HepG2 (cell line): Measurements from ENCODE around the gene TOP2B. TPM values are rescaled to one million over a fixed set of nuclear protein-coding genes. Genes with fewer than 3 reads are reported as not detected.
A peak's percentile ranks its signal among the peaks of the same experiment; 100 is the strongest.

ENCODE experiments used
- ATF4 ChIP-seq, 2 experiments: fragments of 450-650 bp in 1 of 2; sonication (generic) in 1 of 2; formaldehyde crosslinking; IDR thresholded peaks; 2 replicates each; pipeline versions ENCODE4 v1.5.0 to v1.8.0; 2020 to 2022; ENCODE audit warnings: mild to moderate bottlenecking in 1 of 2, missing genetic modification reagents in 1 of 2
- CENPT ChIP-seq: sonication (generic); formaldehyde crosslinking; IDR thresholded peaks from 2 replicates; pipeline ENCODE4 v1.8.0; 2022; ENCODE audit warnings: low read depth, mild to moderate bottlenecking, moderate library complexity, missing genetic modification reagents
- KIAA2018 ChIP-seq: sonication (generic); formaldehyde crosslinking; IDR thresholded peaks from 2 replicates; pipeline ENCODE4 v1.5.0; 2020; ENCODE audit warnings: mild to moderate bottlenecking, missing genetic modification reagents, borderline replicate concordance
- POLR2AphosphoS2 ChIP-seq: IDR thresholded peaks from 2 replicates; pipeline ENCODE4 v1.6.1; 2011; ENCODE audit warnings: low read depth, low read length, improper control_type of control experiment
- PREB ChIP-seq: sonication (generic); formaldehyde crosslinking; IDR thresholded peaks from 2 replicates; pipeline ENCODE4 v1.4.0; 2020; ENCODE audit warnings: missing genetic modification reagents
- RFX5 ChIP-seq: IDR thresholded peaks from 2 replicates; pipeline ENCODE4 v1.6.1; 2011; ENCODE audit warnings: low read depth, low read length, improper control_type of control experiment
- THYN1 ChIP-seq: sonication (generic); formaldehyde crosslinking; IDR thresholded peaks from 2 replicates; pipeline ENCODE4 v1.8.1; 2023; ENCODE audit warnings: low read depth, mild to moderate bottlenecking, moderate library complexity, missing genetic modification reagents, borderline replicate concordance
- ZC3H13 ChIP-seq: sonication (generic); formaldehyde crosslinking; IDR thresholded peaks from 2 replicates; pipeline ENCODE4 v1.8.1; 2023; ENCODE audit warnings: mild to moderate bottlenecking, missing genetic modification reagents, moderate library complexity
- ZKSCAN5 ChIP-seq: sonication (generic); formaldehyde crosslinking; IDR thresholded peaks from 2 replicates; pipeline ENCODE4 v1.5.1; 2020; ENCODE audit warnings: mild to moderate bottlenecking, missing genetic modification reagents
- ZNF17 ChIP-seq: sonication (generic); formaldehyde crosslinking; IDR thresholded peaks from 2 replicates; pipeline ENCODE4 v1.5.0; 2020; ENCODE audit warnings: mild to moderate bottlenecking, missing genetic modification reagents
- ZNF207 ChIP-seq: fragments of 450-650 bp; IDR thresholded peaks from 2 replicates; pipeline ENCODE4 v1.6.1; 2016; ENCODE audit warnings: antibody characterized with exemption, borderline replicate concordance
- ZNF556 ChIP-seq: sonication (generic); formaldehyde crosslinking; IDR thresholded peaks from 2 replicates; pipeline ENCODE4 v1.4.0; 2020; ENCODE audit warnings: mild to moderate bottlenecking, missing genetic modification reagents, borderline replicate concordance
- ZNF574 ChIP-seq: sonication (generic); formaldehyde crosslinking; IDR thresholded peaks from 2 replicates; pipeline ENCODE4 v1.4.0; 2020; ENCODE audit warnings: missing genetic modification reagents
- ZNF678 ChIP-seq: sonication (generic); formaldehyde crosslinking; IDR thresholded peaks from 2 replicates; pipeline ENCODE4 v1.4.0; 2020; ENCODE audit warnings: mild to moderate bottlenecking, missing genetic modification reagents
- polyA plus RNA-seq, 8 experiments: library from polyadenylated mRNA; depleted of rRNA in 3 of 8; stranded (reverse) in 7 of 8; unstranded in 1 of 8; fragments of >200 nt; fragmentation: Illumina TruSeq in 4 of 8; extraction: Trizol in 4 of 8; gene quantifications; 2 replicates each; pipeline versions ENCODE4 v1.2.1 to v1.2.3, GENCODE V29; 2011 to 2016; ENCODE audit warnings: low read depth in 4 of 8, missing spikeins in 1 of 8, mixed read lengths in 1 of 8; ENCODE audit not compliant: insufficient read depth in 1 of 8
- total RNA-seq, 5 experiments: library from RNA; depleted of rRNA; stranded (reverse); fragments of >200 nt; fragmentation: Illumina TruSeq; extraction: Trizol; gene quantifications; 2 replicates each; pipeline ENCODE4 v1.2.3, GENCODE V29; 2016; ENCODE audit warnings: low read depth in 1 of 5

TOP2B gene
- total and polyA plus RNA-seq, 2 of the 13 experiments (the other 11 are each of a cell fraction or from before 2014, with no cell fraction given) = 27.6 to 88.1 TPM

GRCh38 chr3:25664812-25665314 is at the start of gene TOP2B (continued):
- TF ChIP-seq PREB (CRISPR knock-in tag) = no peak
- TF ChIP-seq CENPT = no peak
- TF ChIP-seq THYN1 = no peak
- TF ChIP-seq RFX5 = peak; percentile 100
- TF ChIP-seq ZNF574 (CRISPR knock-in tag) = no peak; the same call in 1 of the 2 replicates
- TF ChIP-seq ATF4 (CRISPR knock-in tag; IDR thresholded peaks at IDR 0.05) = no peak
- TF ChIP-seq POLR2AphosphoS2 = no peak
- no peak for TF ChIP-seq ZC3H13
- TF ChIP-seq ZNF556 (CRISPR knock-in tag) = no peak; the same call in 1 of the 2 replicates
- TF ChIP-seq ZKSCAN5 (CRISPR knock-in tag) = no peak
- TF ChIP-seq ZNF17 = no peak
- no peak for TF ChIP-seq ZNF207
- TF ChIP-seq KIAA2018 (CRISPR knock-in tag) = no peak
- no peak for TF ChIP-seq ZNF678
